Stimulated activated CD4-positive, alpha-beta T cell treated with anti-CD3 and anti-CD28 coated beads, Interleukin-12 subunit alpha, Interleukin-12 subunit beta, amount 100 ng/mL, for 48 hours (primary cell): ENCODE measurements around the gene FPR1.

Source experiments
- DNase-seq, 3 donors: peaks; one replicate each; pipeline ENCODE4 v3.0.0-alpha.2; 2020; ENCODE audit warnings: low read depth in 2 of 3, low spot score in 1 of 3

The FPR1 gene

DNA sequence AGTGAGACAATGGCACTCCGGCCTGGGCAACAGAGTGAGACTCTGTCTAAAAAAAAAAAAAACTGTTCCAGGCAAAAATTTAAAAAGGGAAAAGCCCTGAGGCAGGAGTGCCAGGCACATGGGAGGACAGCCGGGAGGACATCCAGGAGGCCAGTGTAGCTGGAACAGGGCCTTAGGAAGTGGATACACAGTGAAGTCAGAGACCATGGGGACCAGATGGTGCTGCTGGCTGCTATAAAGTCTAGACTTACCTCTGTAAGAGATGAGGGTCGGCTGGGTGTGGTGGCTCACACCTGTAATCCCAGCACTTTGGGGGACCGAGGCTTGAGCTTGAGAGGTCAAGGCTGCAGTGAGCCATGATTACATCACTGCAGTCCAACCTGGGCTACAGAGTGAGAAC lies 42.9 kb downstream of the FPR1 start:
- DNase-seq = no peak

DNA sequence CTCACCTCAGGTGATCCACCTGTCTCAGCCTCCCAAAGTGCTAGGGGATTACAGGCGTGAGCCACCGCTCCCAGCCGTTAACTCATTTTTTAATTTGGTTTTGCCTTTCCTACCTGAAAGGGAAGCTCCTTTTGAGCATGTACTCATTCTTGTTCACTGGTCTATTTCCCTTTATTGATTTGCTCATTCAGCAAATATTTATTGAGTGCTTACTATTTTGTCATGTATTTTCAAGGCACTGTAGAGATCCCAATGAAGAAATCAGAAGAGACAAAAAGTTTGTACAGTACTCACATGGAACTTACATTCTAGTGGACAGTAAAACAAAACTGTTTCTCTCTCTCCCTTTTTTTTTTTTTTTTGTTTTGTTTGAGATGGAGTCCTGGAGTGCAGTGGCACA lies 44.8 kb downstream of the FPR1 start:
- no peak for DNase-seq

DNA sequence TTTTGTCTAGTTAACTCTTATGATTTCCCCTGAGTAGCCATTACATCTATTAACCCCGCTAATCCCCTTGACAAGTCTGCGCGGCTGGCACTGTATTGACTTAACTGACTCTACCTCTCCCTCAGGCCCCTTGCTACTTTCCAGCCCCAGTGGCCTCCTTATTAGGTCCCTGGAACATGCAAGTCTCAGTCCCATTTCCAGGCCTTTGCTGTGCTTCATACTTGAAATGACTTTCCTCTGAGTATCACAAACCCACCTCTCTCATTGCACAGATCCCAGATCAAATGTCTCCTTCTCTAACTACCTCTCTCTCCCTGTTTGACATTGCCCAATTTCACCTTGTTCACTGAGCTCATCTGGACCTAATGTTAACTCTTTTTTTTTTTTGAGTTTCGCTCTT lies 45.4 kb downstream of the FPR1 start:
- DNase-seq = no peak

DNA sequence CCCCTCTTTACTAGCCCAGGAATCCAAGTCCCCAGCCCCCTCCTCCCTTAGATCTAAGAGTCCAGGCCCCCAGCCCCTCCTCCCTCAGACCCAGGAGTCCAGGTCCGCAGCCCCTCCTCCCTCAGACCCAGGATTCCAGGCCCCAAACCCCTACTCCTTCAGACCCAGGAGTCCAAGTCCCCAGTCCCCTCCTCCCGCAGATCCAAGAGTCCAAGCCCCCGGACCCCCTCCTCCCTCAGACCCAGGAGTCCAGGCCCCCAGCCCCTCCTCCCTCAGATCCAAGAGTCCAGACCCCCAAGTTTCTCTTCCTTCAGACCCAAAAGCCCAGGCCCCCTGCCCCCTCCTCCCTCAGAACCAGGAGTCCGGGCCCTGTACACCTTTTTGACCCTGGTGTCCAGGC lies 47.1 kb downstream of the FPR1 start:
- DNase-seq = no peak

DNA sequence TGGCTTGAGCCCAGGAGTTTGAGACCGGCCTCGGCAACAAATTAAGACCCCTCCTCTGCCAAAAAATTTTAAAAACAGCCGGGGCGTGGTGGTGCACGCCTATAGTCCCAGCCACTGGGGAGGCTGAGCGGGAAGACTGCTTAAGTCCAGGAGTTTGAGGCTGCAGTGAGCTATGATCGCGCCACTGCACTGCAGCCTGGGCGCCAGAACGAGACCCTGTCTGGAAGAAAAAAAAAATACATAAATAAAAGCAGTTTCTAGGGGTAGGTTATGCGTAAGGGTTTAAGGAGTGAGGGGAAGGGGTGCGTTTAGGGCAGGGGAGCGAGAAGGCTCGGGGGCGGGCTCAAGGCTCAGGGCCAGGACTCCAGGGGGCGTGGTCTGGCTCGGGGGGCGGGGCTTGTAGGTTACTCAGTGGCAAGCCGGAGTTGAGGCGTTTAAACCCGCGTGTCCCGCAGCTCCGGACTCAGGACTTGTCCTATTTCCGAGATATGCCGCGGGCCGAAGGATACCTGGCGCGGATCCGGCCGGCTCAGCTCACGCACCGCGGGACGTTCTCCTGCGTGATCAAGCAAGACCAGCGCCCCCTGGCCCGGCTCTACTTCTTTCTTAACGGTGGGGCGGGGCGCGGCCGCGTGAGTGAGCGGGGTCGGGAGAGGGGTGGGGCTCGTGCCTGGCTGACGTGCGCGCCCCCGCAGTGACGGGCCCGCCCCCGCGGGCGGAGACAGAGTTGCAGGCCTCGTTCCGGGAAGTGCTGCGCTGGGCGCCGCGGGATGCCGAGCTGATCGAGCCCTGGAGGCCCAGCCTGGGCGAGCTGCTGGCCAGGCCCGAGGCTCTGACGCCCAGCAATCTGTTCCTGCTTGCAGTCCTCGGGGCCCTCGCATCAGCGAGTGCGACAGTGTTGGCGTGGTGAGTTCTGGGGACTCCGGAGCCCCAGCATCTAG lies 47.8 kb downstream of the FPR1 start:
- peak; percentile 89 to 96 (median 93) for DNase-seq

DNA sequence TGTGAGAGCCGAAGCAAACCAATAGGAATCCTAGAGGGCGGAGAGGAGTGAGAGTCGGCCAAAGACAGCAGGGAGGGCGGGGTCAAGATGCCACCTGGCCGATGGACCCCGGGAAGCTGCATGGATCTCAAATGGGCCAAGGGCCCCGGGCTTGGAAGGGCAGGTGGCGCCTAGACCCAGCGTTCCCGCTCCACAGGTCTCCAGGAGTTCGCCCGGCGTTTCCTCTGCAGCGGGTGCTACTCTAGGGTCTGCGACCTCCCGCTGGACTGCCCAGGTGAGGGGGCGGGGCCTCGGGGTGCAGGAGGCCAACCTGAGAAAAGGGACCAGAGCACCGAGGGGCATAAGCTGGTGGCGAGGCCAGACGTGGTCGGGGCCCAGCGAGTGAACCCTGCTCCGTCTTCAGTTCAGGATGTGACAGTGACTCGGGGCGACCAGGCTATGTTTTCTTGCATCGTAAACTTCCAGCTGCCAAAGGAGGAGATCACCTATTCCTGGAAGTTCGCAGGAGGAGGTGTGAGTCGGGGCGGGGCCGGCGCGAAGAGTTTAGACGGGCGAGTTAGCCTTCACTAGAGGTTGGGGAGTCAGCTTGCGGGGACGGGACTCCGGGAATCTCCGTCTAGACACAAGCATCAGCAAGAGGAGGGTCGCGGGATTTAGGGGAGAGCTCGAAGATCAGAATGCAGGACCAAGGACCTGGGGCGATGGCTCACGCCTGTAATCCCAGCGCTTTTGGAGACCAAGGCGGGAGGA lies 48.7 kb downstream of the FPR1 start:
- DNase-seq = no peak

DNA sequence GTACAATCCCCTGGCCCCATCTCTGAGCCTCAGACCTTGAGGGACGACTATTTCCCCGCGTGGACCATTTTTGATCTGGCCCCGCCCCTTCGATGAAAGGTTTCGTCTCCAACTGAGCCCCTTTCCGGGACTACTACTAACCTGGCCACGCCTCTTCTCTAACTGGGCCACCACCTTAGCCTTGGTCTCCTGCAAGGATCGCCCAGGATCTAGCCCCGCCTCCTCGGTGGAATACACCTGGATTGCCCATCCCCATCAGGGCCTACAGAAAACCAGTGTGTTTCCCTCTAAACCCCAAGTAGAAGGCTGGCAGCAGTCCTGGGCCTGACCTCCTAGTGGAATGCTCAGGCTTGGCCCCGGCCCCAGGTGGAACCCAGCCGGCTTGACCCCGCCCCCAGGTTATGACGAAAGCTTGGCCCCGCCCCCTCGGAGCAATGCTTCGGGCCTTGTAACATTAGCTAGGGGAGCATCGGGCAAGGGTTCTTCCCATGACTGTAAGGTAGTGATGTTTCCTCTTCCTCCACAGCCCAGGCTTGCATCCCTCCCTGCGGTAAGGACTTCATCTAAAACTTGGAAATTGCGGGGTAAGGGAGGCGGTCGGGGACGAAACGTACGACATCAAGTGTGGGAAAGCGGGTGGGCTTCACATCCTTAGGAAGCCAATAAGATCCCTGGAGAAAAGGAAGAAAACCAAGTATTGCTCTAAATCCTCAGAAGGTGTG lies 49.4 kb downstream of the FPR1 start:
- peak in 2 of 3 donors; percentile 31 to 38 for DNase-seq

DNA sequence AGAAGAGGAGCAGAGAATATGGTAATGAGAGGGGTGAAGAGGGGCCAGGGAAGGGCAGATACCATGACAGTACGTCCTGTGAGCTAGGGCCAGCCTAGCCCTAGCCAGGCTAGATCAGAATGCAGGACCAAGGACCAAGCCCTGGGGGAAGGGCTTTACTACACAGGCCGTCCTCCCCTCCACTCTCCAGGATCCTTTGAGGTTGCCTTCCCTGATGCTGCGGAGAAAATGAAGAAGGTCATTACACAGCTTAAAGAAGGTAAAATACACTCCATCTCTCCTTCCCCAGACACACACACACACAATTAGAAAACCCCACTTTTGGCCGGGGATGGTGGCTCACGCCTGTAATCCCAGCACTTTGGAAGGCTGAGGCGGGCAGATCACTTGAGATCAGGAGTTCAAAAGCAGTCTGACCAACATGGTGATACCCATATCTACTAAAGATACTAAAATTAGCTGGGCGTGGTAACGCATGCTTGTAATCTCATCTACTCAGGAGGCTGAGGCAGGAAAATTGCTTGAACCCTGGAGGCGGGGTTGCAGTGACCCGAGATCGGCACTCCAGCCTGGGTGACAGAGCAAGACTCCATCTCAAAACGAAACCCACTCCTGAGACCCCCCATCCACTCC lies 50.1 kb downstream of the FPR1 start:
- no peak for DNase-seq

DNA sequence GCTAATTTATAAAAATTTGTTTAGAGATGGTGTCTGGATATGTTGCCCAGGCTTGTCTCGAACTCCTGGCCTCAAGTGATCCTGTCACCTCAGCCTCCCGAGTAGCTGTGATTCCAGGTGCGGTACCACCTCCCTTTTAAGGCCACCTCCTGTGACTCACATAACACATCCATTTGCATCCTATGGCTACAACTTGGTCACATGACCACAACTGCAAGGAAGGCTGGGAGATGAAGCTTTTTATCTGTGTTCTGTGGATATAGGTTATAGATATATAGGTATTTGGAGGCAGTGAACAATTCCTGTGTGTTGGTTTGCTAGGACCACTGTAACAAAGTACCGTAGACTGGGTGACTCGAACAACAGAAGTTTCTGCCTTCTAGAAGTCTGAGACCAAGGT lies 52.5 kb downstream of the FPR1 start:
- DNase-seq = no peak

DNA sequence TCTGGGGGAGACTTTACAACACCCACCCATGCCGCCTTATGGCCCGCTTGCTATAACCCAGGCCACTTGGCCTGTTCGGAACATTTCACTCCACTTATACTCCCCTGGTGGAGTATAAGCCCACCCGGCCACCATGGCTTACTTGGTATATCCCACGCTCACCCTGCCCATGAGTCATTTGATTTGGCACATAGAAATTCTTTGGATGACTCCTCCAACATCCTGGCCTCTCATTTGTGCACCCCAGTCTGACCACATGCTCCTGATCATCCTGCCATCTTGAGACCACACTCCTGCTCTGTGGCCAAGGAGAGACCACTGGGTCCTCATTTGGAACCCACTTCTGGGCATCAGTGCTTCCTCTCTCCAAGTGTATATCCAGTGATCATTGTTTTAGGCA lies 53.4 kb downstream of the FPR1 start:
- no peak for DNase-seq

DNA sequence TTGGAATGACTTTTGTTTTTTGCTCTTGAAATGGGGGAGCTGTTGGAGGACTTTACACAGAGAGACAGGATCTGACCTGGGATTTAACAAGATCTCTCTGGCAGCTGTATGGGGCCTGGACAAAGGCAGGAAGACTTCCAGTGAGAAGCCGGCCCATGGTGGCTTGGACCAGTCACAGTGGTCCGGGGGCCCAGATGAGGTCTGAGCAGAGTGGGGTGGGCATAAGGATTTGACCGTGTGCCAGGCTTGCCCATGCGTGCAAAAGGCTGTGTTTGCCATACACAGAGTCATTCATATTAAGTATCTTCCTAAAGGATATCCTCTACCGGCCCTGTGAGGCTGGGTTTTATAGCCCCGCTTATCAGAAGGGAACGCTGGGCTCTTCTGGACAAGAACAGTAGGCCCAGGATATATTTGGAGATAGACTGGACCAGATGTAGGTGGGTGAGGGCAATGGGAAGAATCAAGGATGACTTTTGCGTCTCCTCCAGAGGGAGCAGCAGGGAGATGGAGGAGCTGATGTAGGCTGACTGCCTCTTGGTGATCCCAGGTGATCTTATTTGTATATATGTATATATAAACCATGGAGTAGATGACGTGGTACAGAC lies 54.4 kb downstream of the FPR1 start:
- no peak for DNase-seq

DNA sequence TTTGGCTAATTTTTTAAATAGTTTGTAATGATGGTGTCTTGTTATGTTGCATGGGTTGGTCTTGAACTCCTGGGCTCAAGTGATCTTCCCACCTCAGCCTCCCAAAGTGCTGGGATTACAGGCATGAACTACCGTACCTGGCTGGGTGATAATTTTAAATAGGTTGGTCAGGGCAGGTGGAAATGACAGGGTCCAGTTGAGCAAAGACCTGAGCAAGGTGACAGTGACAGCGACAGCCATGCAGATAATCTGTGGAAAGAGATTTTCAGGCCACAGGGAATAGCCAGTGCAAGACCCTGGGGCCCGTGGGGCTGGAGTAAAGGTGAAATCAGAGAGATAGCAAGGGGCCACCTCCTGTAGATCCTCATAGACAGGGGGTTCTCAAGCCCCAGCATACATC lies 55.1 kb downstream of the FPR1 start:
- DNase-seq = no peak
